NK-92 treated with Interleukin-12 subunit alpha and Interleukin-12 subunit beta, amount 100 ng/mL, for 24 hours (cell line): ENCODE measurements around the gene PTK7.
"Not testable (repeated sequence)": the region's sequence is repeated elsewhere in the genome, so short reads cannot be mapped to it uniquely, and the experiment has no call there.

ENCODE experiments used
- DNase-seq: peaks from one replicate; lab custom pipeline; 2025; lab: John Stamatoyannopoulos, UW

PTK7 gene

DNA sequence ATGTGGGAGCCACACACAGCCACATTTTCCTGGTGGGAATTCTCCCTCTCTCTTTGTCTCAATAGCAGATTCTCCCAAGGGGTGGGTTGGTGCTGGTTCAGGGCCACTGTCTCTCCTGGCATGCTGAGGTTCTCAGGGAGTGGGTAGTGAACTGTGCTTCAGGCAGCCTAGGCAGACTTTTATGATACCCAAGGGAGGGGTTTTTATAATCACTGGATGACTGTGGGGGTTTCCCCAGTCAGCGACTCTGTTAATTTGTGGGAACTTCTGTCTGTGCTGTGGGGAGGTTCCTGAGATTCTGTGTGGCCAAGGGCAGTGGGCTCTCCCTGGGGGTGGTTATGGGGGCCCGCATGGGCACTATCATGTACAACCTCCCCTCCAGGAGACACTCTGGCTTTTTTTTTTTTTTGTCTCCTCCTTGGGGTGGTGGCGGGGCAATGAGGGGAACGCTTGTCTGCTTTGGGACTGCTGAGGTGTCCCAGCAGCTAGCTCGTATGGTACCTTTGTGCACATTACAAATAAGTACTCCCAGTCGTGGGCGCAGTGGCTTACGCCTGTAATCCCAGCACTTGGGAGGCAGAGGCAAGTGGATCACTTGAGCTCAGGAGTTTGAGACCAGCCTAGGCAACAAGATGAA is 10.0 kb downstream of the PTK7 start:
- no peak for DNase-seq

DNA sequence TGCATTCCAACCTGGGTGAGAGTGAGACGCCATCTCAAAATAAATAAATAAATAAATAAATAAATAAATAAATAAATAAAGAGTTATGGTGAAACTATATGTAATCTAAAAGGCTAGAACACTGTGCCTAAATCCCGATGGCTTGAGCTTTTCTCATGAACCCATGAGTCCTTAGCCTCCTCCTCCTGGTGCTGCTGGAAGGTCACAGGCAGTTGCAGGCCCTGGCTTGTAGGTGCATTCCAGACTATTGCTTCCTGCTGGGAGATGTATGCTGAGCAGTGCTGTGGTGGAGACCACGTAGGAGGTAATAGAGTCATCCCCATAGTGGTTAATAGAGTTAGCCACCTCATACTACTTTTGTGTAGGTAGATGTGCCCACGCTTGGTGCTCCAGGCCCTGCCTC is 12.5 kb downstream of the PTK7 start:
- no peak for DNase-seq

DNA sequence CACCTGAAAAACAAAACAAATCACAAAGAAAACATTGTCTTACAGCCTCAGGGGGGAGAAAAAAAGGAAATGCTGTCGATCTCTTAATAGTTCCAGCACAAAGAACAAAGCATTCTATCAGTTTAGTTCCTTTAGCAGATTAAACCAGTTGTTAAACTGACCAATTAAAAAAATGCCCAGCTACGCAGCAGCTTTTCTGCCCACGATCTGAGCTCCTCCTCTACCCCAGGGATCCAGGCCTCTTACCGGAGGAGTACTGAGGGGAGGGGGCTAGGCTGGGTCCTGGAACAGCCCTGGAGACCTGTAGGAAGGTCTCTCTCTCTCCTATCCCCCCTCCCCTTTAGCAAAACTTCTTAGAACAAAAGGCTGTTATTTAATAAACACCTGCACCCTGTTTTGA is 13.4 kb downstream of the PTK7 start:
- DNase-seq = no peak

DNA sequence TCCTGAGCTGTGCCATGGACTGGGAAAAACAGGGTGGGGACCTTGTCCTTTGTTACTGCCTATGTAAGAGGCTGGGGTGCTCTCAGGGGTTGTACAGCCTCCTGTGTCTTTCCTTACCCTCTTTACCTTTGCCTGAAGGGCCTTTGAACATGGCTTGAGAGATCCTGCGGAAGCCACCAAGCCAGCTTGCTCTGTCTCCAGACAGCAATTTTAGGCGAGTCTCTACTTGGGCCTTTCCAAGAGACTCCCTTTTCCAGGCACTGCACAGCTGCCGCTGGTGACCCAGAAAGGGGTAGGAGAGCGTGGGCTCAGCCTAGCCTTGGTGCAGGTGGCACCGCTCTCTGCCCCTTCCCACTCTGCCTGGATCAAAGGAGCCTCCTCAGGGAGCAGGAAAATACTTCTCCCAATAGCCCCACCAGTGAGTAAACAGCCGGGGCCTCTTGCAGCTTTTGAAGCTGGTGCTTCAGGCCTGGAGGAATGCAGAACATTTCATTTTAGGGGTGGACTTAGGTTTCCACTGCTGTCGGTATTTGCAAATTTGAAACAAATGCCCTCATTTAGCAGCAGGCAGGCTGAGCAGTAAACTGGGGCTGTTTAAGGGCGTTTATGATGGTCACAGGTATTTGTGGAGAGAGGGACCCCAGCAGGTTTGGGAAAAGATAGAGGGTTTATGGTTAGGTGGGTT is 13.9 kb downstream of the PTK7 start:
- DNase-seq = no peak

DNA sequence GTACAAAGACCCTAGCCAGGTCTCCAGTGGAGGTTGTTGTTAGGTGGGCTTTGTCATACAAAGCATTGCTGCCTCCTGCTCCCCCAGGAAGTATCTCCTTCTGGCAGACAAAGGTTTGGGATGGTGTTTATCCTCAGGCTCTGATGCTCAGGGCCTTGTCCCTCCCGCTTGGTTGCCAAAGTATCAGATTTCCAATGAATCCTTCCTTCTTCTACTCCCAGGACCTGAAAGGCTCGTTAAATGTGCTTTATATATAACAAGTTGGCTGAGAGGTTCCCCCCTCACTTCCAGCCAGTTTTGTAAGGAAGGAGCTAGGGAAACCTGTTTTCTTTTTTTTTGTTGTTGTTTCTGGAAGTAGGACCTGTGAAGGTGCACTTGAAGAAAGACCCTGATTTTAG is 14.4 kb downstream of the PTK7 start:
- DNase-seq = no peak

DNA sequence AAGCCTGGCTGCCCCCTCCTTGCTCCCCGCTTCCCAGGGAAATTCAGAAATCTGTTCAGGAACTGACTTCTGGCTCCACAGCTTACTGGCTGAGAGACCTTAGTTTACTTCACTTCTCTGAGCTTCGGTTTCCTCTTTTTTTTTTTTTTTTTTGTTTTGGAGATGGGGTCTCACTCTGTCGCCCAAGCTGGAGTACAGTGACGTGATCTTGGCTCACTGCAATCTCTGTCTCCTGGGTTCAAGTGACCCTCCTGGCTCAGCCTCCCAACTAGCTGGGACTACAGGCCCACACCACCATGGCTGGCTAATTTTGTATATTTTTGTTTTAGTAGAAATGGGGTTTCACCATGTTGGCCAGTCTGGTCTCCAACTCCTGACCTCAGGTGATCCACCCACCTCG is 14.9 kb downstream of the PTK7 start:
- DNase-seq = no peak

DNA sequence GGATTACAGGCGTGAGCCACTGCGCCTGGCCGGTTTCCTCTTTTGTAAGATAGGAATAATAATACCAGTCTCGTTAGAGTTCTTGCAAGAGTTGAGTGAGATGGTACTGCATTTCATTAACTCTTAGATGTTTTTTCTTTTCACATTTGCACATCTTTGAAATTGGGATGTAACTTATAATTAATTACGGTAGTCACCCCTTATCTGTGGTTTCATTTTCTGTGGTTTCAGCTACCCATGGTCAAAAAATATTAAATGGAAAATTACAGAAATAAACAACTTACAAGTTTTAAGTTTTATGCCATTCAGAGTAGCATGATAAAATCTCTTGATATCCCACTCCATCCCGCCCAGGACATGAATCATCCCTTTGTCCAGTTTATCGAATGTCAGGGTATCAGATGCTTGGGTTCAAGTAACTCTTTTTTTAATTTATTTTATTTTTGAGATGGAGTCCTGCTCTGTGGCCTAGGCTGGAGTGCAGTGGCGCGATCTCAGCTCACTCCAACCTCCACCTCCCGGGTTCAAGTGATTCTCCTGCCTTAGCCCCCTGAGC is 15.4 kb downstream of the PTK7 start:
- DNase-seq = no peak

DNA sequence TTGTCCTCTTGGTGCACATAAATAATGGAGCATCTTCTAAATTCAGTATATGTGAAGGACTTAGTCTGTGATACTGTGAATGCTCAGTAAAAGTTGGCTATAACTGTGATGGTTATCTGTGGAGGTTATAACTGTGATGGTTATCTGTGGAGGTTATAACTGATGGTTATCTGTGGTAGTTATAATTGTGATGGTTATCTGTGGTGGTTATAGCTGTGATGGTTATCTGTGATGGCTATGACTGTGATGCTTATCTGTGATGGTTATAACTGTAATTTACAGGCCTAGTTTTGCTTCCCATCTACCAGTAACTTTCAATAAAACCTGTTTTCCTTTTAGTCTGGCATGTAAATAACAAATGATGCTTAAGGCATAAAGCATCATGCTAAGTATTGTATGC is 16.5 kb downstream of the PTK7 start:
- no peak for DNase-seq

DNA sequence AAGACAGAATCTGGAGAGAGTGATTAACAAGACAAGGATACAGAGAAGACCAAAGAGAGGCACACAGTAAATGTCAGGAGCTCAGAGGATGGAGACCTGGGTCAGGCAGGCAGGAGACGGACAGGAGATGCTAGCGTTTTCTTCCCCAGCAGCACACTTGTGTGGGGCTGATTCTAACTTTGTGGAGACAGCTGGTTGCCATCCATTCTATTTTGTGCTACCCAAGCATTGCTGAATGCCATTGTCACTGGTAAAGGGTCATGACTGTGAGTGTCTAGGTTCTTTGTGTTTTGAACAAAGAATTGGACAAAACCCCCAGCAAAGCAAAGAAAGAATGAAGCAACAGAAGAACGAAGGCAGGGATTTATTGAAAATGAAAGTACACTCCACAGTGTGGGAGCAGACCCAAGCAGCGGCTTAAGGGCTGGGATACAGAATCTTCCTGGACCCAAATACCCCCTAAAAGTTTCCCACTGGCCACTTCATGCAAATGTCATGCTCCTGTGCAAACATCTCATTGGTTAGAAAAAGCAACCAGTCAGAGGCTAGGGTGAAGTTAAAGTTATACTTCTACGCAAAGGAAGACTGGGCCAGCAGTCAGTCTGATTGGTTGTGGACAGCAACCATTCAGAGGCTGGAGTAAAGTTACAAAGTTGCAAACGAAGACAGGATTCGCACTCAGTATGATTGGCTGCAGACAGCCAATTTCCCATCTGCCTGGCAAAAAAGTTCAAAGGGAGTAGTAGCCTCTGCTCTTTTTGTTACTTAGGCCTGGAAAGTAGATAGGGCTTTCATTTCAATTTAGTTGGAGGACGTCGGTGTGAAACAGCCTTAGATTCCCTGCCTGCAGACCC is 17.5 kb downstream of the PTK7 start:
- DNase-seq = no peak

DNA sequence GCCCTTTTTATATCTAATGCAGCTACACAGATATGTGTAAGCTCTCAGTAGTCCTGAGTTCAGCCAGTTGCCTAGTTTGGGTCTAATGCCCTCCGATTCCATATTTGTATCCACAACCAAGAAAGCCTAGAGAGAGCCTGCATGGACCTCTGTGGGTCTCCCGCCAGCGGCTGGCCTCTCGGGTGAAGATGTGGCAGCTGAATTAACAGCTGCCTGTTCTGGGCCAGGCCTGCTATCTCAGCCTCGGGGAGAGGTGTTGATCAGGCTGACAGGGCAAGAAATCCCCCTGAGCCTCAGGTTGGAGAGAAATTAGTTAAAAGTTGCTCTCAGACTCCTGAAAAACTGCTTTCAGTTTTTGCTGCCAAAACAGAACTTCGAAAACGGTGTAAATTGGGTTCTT is 19.8 kb downstream of the PTK7 start:
- no peak for DNase-seq

DNA sequence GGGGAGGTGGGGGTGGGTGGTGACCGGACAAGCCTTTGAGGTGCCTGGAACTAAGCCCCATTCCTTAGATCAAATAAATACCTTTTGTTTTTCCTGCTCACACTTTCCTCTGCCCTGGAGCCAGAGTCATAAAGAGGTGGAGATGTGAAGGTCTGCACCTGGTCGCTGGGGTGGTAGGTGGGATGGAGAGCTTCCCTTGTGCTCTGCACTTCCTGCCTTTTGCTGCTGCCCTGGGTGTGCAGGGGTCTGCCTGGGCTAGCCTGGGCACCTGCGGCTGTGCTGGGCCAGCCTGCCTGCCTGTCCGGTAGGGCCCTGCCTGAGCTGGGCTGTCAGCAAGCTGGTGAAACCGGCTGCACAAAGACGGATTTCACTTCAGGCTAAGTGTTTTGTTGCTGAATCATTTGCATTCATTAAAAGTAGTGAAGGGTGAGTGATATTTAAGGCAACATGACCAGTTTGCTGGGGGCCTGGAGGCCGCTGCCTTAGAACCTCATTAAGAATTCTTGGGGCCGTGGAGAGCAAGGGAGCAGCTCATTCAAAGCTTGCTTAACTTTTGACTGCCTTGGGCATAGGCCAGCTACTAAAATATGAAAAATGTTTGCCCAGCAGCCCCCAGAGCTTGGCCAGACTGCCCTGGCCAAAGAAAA is 20.5 kb downstream of the PTK7 start:
- no peak for DNase-seq

DNA sequence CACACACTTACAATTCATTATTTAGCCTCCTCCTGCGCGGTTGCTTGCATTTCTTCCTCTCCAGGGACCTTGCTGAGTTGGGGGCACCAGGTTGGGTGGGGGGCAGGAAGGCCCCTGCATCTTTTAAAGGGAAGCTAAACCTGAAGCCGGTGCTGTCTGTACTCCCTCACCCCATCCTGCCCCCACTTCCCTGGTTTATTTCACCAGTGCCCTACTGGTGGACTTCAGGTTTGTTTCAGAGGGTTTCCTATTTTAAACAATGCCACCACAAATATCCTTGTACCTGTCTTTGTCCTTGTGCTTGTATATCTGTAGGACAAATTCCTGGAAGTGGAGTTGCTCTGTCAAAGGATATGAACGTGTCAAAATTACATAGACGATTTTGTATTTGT is 21.0 kb downstream of the PTK7 start:
- no peak for DNase-seq

DNA sequence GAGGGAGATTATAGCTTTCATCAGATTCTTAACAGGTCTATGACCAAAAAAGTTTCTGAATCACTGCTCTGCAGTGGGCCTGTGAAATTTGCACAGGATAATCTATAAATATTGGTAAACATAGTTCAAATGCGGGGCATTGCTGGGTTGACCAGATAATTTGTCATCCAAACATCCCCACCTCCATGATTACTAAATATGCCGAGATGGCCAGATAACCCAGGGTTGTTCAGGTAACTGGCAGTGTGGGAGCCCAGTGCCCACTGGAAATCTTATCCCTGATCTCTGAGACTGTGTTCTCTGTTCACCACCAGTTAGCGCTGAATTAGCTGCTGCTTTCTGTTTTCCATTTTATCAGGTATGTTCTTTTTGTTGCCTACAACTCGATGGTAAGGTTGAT is 21.4 kb downstream of the PTK7 start:
- DNase-seq = no peak

DNA sequence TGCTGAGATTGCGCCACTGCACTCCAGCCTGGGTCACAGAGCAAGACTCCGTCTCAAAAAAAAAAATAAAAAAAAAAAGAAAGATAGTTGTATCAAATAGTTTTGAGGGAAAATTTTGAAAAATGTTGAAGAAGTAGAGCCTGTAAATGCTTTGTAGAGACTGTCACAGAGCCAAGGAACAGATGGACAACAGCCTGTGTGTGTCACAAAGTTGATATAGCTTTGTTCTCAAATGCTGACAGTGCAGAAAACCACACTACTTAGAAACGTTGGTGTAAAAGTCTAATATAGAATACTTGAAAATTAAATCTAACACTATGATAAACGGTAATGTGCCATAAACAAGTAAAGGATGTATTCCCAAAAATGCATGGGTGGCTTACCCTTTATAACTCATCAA is 25.4 kb downstream of the PTK7 start:
- no peak for DNase-seq

DNA sequence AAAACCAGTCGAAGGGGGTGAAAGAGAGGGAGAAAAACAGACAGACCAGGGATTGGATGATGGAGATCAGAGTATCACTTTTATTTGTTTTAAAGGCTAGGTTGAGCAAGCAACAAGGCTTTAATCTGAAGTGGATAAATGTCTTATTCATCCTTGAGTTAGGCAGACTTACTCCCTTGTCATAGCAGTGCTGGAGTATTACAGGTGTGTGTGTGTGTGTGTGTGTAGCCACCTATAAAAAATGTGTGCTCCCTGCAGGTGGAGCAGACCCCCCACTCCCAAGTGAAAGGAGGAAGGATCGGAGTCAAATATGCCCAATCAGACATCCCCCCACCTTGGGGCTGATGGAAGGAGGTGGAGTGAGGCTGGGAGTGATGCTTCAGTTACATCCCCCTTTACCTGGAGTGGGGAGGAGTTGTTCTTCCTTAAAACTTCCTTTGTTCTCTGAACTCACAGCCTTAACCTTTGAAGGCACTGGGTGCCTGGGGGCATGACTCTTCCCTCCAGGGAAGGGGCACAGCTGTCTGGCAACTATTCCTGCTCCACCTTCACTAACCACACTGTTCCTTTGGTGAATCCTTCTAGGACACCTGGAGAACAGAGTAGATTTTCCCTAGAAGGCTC is 27.3 kb downstream of the PTK7 start:
- DNase-seq = no peak

DNA sequence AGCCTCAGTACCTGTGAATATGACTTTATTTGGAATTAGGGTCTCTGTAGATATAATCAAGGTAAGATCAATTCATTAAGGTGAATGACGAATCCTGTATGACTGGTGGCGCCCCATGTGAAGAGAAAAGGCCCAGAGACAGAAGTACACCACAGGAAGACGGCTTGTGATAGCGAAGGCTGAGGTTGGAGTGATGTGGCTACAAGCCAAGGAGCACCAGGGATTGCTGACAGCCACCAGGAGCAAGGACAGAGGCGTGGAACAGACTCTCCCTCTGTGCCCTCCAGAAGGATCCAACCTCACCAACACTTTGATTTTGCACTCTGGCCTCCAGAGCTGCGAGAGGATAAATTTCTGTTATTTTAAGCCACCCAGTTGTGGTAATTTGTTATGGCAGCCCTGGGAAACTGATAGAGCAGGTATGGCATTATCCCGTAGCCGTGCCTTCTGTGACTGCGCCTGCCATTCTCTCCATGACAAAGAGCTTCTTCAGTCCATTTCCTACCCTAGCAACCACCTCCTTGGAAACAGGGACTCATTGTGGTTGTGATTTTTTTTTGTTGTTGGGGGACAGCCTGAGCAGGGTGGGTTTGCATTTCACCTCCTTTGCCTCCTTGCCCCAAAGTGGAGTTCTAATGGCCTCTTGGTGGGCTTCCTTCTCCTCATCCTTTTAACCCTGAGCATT is 29.6 kb downstream of the PTK7 start:
- no peak for DNase-seq

DNA sequence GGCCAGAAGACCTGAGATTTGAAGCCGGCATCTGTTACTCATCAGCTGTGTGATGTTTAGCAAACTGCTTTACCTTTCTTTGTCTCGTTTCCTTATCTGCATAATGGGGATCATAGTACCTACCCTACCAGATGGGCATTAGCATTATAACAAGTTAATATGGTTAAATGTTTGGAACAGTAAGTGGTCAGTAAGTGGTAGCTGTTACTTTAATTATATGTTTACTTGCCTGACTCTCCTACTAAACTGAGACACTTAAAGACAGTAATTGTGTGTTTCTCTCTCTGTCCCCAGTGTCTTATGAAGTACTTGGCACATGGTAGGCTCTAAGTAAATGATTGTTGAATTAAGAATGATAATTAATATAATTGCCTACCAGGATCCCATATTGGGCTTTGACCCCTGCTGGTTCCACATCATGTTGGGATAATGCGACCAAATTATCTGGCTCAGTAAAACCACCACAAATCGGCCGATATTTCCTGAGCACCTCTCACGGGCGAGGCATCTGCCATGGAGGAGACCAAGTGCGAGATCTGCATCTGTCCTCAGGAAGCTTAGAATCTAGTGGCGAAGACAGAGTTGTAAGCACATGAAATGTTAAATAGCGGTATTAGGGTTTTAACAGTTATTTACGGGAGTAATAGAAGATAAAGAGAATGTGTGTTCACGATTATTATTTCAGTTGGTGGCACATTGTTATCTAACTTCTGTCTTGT is 31.4 kb downstream of the PTK7 start:
- DNase-seq = no peak

DNA sequence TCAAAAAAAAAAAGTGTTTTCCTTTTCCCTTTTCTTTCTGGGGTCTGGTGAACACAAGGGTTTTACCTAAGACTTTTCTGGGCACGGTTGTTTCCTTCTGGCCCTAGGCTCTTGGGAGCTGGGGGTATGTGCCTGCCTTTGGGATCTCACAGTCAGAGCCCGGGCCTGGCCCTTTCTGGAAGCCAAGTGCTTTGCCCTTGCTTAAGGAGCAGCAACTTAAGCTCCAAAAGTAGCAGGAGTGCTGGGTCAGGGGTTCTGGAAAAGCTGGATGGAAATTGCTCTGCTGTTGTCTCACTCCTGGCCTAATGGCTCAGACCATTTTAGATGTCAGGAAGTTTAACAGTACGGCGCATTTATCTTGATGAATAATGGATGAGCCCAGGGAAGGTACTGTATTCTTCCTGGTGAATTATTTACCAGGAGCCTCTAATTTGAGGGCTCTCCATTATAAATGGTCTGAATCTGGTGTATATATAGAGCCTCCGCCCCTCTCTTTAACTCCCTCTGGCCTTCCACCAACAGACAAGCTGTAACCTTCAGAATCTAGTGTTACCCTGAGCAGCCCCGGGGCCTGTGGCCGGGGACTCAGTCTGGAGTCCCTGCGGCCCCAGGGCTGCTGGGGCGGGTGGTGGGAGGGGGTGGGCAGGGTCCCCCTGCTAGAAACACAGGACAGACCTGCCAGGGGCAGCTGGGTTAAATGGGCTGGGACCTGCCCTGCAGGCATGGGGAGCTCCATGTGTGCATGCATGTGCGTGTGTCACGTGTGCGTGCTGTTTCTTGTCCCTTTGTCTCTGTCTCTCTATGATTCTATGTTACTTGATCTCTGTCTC is 37.5 kb downstream of the PTK7 start:
- no peak for DNase-seq

DNA sequence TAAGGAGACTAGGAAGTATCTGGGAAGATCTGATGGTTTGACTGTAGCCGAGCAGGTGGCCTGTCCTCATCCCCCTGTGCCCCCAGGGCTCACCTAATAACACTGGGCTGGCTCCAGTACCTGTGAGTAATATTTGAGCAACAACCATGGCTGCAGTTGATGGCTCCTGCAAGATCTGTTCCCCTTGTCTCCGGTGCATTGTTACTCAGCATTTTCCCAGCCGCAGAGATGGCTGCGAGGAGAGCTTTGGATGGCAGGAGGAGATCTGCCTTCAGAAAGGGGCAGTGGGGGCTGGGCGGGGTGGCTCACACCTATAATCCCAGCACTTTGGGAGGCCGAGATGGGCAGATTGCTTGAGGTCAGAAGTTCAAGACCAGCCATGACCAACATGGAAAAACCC is 39.3 kb downstream of the PTK7 start:
- no peak for DNase-seq

DNA sequence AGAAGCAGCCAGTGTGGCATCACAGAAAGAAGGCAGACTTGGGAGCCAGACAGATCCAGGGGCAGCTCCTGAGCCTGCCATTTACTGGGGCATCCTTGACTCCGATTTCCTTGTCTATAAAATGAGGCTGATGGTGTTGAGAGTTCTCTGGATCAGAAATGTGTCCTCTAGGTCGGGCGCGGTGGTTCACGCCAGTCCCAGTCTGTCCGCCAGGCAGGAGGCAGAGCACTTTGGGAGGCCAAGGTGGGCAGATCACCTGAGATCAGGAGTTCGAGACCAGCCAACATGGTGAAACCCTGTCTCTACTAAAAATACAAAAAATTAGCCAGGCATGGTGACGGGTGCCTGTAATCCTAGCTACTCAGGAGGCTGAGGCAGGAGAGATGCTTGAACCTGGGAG is 41.4 kb downstream of the PTK7 start:
- DNase-seq = not testable (repeated sequence)
